HG02943 (cell line): ENCODE results near the gene RCVRN.

ENCODE experiments used
- ATAC-seq: cut with Tn5 transposase; IDR thresholded peaks from one replicate; pipeline ENCODE4 v1.9.1; 2021; ENCODE audit warnings: mild to moderate bottlenecking, low read depth, moderate library complexity; ENCODE audit not compliant: unreplicated experiment

RCVRN gene

GRCh38 chr17:9905078-9905415, at the start of gene RCVRN:
TSS of gene RCVRN (minus strand) at chr17:9905271. CDS start at chr17:9905180, 91 bp downstream.
- ATAC-seq: no peak

- ATAC-seq: no peak
Measured at GRCh38 chr17:9953492-9953891, 48.4 kb upstream of the RCVRN start.

GRCh38 chr17:9951803-9952202, 46.7 kb upstream of the RCVRN start:
- no peak for ATAC-seq

GRCh38 chr17:9948928-9949327, 43.9 kb upstream of the RCVRN start:
- no peak for ATAC-seq

DNA sequence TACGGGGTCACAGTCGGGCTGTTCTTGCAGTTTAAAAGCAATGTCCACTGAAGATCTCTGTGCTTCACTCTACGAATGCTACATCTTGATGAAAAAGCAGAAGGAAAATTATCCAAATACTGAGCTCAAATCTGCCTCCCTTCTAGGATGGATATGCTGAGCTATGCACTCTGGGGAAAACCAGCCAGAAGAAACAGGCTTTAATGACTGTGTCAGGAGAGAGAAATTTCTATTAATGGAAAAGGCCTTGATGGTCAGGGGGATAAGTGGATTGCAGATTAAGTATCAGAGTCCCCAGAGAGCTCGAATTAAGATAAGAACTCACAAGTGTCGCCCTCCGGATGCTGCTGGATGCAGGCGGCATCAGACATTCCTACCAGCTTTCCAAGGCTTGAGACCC, 39.6 kb upstream of the RCVRN start:
- ATAC-seq: no peak

- no peak for ATAC-seq
Measured at GRCh38 chr17:9943343-9943742, 38.3 kb upstream of the RCVRN start.

- no peak for ATAC-seq
Measured at GRCh38 chr17:9942885-9943284, 37.8 kb upstream of the RCVRN start.

- no peak for ATAC-seq
Measured at GRCh38 chr17:9941305-9941704, 36.2 kb upstream of the RCVRN start.

DNA sequence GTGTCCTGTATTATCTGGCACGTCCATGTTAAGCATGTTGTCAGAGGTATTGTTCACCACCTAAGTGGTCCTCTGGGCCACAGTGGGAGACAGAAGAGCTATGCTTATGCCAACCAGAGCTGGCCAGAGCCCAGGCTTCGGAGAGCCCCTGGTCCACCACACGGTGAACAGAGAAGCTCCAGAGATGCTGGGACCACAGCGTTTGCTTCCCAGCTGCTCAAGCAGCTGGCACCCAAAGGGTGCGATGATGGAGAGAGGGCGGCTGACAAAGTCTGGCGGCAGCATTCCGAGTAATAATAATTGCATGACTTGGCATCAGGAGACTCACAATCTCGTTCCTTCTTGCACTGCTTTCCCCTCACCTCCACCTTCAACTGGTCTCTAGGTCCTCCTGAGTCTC, 35.8 kb upstream of the RCVRN start:
- no peak for ATAC-seq

DNA sequence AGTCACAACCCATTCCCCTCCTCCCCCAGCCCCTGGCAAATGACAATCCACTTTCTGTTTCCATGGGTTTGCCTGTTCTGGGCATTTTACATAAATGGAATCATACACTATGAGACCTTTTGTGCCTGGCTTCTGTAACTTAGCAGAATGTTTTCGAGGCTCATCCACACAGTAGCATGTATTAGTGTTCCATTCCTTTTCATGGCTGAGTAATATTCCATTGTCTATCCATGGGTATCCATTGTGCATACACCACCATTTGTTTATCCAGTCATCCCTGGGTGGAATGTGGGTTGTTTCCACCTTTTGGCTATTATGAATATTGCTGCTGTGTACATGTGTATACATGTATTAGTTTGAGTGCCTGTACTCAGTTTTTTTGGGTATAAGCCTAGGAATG, 33.7 kb upstream of the RCVRN start:
- no peak for ATAC-seq

DNA sequence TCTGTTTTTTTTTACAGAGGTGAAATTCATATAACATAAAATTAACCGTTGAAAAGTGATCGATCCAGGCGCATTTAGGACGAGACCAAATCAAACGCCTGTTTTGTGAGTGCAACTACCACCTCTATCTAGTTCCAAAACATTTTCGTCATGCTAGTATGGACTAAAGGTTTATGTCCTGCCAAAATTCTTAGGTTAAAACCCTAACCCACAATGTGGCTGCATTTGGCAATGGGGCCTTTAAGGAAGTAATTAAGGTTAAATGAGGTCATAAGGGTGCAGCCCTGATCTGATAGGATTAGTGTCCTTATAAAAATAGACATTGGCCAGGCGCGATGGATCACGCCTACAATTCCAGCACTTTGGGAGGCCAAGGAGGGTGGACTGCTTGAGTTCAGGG, 32.8 kb upstream of the RCVRN start:
- ATAC-seq: no peak

DNA sequence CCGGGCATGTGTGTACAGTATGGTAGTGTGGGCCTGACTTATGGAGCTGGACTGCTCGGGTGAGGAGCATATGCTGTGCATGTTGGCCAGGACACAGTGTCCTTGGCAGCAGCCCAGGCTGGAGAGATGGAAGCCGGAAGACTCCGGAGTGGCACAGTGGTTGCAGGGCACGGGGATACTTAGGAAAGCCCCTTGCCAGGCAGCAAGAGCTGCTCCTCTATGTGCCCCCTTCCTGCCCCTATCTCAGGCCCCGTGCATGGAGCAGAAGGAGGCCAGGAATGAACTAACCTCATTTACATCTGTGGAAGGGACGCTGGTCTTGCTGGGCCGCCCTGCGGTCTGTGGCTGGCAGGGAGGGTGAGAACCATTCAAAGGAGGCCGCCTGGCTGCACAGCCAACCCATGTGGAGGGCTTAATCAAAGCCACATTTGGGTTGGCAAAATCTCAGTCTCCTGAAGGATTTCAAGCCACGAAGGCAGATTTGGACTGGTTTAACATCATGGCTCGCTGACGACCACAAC, 32.2 kb upstream of the RCVRN start:
- no peak for ATAC-seq

- no peak for ATAC-seq
Measured at GRCh38 chr17:9936095-9936494, 31.0 kb upstream of the RCVRN start.

DNA sequence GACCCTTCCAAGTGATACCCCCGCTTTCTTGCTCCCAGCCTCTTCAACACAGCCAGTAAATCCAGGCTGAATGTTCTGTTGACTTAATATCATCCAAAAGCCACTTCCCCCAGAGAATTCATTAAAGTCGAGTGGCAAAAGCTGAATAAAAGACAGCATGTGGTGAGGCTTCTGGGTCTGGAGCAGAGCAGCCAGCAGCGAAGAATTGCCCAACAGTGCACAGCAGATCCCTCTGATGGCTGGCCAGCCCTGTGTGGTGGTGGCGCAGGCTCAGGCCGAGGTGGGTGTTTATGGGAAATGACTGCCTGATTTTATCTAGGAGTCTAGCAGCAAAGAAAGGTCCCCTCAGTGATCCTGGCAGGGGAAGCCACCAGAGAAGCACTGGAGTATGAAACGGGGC, 30.3 kb upstream of the RCVRN start:
- no peak for ATAC-seq

- ATAC-seq: no peak
Measured at GRCh38 chr17:9934331-9934730, 29.3 kb upstream of the RCVRN start.

- no peak for ATAC-seq
Measured at GRCh38 chr17:9932491-9932890, 27.4 kb upstream of the RCVRN start.

DNA sequence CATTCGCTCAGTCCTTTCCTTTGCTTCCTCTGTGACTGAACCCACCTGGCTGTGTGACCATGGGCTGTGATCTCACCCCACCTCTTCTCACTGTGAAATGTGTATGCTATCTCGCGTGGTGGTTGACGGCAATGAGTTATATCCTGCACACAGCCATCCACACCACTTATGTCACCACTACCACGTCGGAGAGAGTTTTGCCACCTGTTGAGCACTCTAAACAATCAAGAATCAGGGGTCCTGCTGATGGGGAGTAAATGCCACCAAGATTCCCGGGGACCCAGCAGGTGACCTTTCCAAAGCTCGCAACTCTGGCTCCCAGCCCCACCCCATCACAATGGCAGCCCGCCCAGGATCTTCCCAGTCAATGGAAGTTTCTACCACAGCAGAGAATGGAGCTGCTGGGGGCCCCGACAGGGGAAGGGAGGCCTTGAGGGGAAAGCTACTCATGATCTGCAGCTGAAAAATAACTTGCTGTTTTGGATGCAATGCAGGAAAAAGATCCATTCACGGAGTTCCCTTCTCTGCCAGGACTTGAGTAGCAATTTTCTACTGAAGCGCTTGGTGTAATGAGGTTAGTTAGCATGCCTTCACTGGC, 26.2 kb upstream of the RCVRN start:
- ATAC-seq: no peak

GRCh38 chr17:9929871-9930270, 24.8 kb upstream of the RCVRN start:
- ATAC-seq: no peak

DNA sequence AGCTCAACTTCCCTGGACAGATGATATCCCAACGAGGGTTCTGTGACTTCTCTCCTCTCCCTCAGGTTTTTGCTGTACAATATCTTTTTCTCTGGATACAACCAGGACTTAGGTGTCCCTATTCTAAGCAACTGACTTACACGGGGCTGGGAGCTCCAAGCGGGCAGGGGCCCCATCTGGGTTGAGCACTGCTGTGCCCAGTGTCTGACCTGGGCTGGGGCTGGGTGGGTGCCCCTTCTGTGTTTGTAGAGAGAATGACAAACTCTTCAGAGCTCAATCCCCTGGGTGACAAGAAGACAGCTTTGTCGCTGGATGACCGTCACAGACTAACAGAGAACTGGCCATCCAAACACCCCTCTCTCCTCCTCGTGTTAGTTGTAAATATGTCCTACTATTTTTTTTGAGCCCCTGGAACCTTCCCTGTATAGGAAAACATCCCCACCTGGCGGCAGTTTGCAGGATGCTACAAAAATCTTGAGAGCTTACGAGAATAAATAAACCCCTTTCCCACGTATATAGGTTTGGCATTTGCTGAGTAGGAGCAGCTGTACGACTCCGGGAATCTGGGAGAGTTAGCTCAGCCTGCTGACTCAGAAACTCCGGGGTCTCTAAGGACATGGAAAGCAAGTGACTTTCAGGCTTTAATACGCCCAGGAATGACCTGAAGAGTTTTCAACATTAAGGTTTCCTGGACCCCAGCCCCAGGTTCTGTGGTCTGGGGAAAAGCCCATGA, 23.7 kb upstream of the RCVRN start:
- ATAC-seq: no peak

- no peak for ATAC-seq
Measured at GRCh38 chr17:9926150-9926804, 21.2 kb upstream of the RCVRN start.

DNA sequence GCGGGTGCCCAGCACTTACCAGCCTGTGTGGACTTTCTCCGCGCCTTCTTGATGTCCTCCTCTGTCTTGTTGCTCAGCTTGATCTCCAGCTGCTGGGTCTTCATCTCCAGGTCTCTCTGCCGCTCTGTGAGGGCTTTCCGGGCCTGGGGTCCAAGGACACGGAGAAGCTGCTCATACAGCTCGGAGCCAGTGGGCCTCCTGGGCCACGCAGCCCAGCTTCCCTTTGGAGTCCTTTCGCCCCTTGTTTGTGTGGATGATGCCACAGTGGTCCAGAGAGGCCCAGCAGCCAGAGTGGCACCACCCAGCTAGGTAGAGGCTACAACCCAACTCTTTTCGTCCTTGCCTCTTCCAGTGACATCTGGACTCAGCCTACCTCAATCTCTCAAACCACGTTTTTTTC, 20.4 kb upstream of the RCVRN start:
- no peak for ATAC-seq

- no peak for ATAC-seq
Measured at GRCh38 chr17:9924735-9925191, 19.7 kb upstream of the RCVRN start.
